Measurements from ENCODE around the gene FHOD3.

The FHOD3 gene

DNA sequence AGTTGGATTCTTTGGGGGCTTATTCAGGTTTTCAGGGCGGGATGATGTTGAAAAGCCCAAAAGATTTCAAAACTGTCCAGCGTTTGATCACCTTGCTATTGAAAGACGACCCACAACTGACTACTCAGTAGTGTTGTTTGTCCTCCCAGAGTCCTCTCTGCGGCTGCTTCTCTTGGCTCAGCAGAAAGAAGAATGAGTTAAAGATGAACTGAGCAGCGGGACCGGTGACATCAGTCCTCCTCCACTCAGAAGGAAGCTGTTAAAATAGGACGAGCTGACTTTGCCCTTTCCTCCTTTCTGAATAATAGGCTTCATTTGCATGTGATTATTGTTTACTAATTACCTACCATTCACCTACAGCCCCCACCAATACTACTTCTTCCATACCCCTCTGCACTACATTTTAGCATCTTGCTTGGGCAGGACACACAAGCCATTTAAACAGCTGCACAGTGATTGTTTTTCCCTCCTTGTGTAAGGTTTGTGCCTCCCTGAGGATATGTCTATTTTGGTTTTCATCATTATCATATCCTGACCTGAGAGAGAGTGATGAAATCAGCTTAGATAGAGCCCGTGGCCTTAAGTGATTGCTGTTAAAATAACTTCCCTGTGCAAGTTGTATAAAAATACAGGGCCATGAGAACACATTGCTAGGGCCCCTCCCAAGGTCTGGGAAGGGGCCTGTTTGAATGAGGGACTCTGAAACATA, 261.8 kb downstream of the FHOD3 start:
- no peaks in the 10 kb centered on the region for H3K36me3 ChIP-seq (ENCODE audit: insufficient read depth, low read length)
- no peaks in the 10 kb centered on the region for H3K4me1 ChIP-seq (ENCODE audit: control insufficient read depth, insufficient read depth, low read length, unreplicated experiment)
- H3K4me3 ChIP-seq (ENCODE audit: low read depth, low read length): no peak overlapping the region

DNA sequence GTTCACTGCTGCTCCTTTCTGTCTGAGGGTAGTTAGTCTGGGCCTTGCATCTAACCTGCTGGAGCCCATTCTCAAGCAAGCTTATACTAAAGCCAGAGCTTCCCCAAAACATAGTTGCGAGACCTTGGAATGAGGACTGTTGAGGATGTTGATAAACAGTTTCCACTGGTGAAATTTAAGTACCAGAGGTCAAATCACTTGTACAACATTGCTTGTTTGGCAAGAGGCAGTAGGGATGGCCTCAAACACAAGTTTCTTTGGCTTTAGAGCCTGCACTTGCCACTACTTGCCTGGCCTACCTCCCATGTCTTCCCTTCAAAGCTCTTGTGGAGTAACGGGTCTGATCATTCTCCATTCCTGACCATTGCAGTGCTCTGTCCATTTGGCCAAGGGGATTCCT, 262.7 kb downstream of the FHOD3 start:
- H3K27me3 ChIP-seq (ENCODE audit: insufficient read depth, low read length): no peaks in the 10 kb centered on the region
- H3K27ac ChIP-seq (ENCODE audit: low read depth, low read length): no peak overlapping the region
- no peaks in the 10 kb centered on the region for H3K36me3 ChIP-seq (ENCODE audit: insufficient read depth, low read length)
- H2AFZ ChIP-seq (ENCODE audit: low read length, unreplicated experiment): no peak overlapping the region
- no peaks in the 10 kb centered on the region for H3K79me2 ChIP-seq (ENCODE audit: control insufficient read depth, insufficient read depth, low read length, unreplicated experiment)
- H3K4me3 ChIP-seq (ENCODE audit: low read depth, low read length): no peak overlapping the region
- no peaks in the 10 kb centered on the region for H3K4me1 ChIP-seq (ENCODE audit: control insufficient read depth, insufficient read depth, low read length, unreplicated experiment)

More for the DNA sequence above, 261.8 kb downstream of the FHOD3 start:
- Histone ChIP-seq H3K27me3 (ENCODE audit: insufficient read depth, low read length) (no peaks in the 10 kb centered on the region), H3K27ac (ENCODE audit: low read depth, low read length) (no peak overlapping the region), H3K79me2 (ENCODE audit: control insufficient read depth, insufficient read depth, low read length, unreplicated experiment) (no peaks in the 10 kb centered on the region), H2AFZ (ENCODE audit: low read length, unreplicated experiment) (no peak overlapping the region)

DNA sequence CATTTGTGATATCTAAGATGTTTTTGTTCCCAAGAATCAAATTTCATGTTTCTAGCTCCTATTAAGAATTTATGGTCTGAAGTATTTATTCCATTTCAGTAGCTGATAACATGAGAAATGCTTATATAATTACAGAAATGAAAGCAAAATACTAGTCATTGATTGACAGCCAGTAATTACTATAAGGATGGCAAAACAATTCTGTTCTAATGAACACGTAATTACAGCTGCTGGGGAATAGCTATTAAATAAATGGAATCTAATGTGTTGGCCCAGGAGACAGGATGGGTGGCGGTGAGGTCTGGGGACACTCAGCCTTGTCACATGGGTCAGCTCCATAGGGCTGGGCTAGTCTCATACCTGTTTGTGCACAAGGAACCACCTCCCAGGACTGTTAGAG, 263.5 kb downstream of the FHOD3 start:
- no peak overlapping the region for H3K27ac ChIP-seq (ENCODE audit: low read depth, low read length)
- no peak overlapping the region for H3K4me3 ChIP-seq (ENCODE audit: low read depth, low read length)
- H3K36me3 ChIP-seq (ENCODE audit: insufficient read depth, low read length): no peaks in the 10 kb centered on the region
- H3K79me2 ChIP-seq (ENCODE audit: control insufficient read depth, insufficient read depth, low read length, unreplicated experiment): no peaks in the 10 kb centered on the region
- no peaks in the 10 kb centered on the region for H3K4me1 ChIP-seq (ENCODE audit: control insufficient read depth, insufficient read depth, low read length, unreplicated experiment)
- H2AFZ ChIP-seq (ENCODE audit: low read length, unreplicated experiment): no peak overlapping the region
- H3K27me3 ChIP-seq (ENCODE audit: insufficient read depth, low read length): peaks cover 3% of the 10 kb centered on the region; the same call in 1 of the 2 replicates

DNA sequence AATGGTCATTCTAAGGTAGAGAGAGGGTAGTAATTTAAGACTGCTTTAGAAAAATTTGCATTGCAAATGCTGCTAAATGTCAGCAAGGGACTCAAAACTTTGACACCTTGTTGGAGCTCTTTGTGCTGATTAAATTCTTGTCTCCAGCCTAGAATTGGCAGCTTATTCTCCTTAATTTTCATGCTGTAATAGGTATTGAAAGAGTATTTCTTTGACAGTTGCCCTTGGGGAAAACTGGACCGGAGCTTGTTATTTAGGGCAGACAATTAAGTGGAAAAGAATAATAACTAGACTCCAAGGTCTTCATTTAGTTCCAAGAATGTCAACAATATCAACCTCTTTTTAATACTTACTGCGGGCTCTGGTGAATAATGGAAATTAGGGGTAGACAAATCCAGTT, 267.3 kb downstream of the FHOD3 start:
- H3K27ac ChIP-seq (ENCODE audit: low read depth, low read length): no peak overlapping the region

DNA sequence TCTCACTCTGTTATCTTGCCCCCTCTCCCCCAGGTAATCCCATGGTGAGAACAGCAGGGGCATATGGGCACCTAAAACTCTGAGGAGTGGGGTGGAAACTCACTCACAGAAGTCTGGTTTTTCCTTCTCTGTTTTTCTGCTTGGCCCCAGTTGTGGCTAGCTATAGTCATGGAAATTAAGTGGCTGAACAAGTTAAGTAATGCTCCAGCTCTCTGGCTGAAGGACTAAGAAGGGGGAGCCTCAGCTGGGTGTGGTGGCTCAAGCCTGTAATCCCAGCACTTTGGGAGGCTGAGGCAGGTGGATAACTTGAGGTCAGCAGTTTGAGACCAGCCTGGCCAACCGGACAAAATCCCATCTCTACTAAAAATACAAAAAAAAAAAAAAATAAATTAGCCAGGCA, 270.3 kb downstream of the FHOD3 start:
- no peak overlapping the region for H3K27ac ChIP-seq (ENCODE audit: low read depth, low read length)
- H3K27me3 ChIP-seq (ENCODE audit: insufficient read depth, low read length): peaks cover 9% of the 10 kb centered on the region
- no peak overlapping the region for H3K4me3 ChIP-seq (ENCODE audit: low read depth, low read length)
- H3K36me3 ChIP-seq (ENCODE audit: insufficient read depth, low read length): no peaks in the 10 kb centered on the region
- H3K79me2 ChIP-seq (ENCODE audit: control insufficient read depth, insufficient read depth, low read length, unreplicated experiment): no peaks in the 10 kb centered on the region
- H3K4me1 ChIP-seq (ENCODE audit: control insufficient read depth, insufficient read depth, low read length, unreplicated experiment): no peaks in the 10 kb centered on the region
- H2AFZ ChIP-seq (ENCODE audit: low read length, unreplicated experiment): no peak overlapping the region

More for the DNA sequence above, 267.3 kb downstream of the FHOD3 start:
- no peaks in the 10 kb centered on the region for H3K79me2 ChIP-seq (ENCODE audit: control insufficient read depth, insufficient read depth, low read length, unreplicated experiment)
- H3K4me1 ChIP-seq (ENCODE audit: control insufficient read depth, insufficient read depth, low read length, unreplicated experiment): no peaks in the 10 kb centered on the region
- H2AFZ ChIP-seq (ENCODE audit: low read length, unreplicated experiment): no peak overlapping the region
- H3K27me3 ChIP-seq (ENCODE audit: insufficient read depth, low read length): peaks cover 9% of the 10 kb centered on the region
- no peaks in the 10 kb centered on the region for H3K36me3 ChIP-seq (ENCODE audit: insufficient read depth, low read length)
- no peak overlapping the region for H3K4me3 ChIP-seq (ENCODE audit: low read depth, low read length)

DNA sequence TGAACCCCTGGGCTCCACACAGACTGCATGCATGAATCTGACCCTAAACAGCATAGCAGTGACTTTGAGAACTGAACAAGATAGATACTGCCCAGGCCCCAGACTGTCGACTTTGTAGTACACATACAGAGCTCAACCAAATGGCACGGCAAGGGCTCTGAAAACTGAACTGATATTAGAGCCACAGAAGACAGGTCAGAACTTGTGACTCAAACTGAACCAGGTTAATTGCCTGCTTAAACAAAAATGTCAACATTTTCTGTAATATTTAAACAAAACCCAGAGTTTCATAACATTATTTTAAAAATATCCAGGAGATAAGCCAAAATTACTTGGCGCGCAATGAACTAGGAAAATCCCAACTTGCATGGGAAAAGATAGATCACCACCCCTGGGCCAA, 271.0 kb downstream of the FHOD3 start:
- Histone ChIP-seq H3K36me3 (ENCODE audit: insufficient read depth, low read length) (no peaks in the 10 kb centered on the region), H3K79me2 (ENCODE audit: control insufficient read depth, insufficient read depth, low read length, unreplicated experiment) (no peaks in the 10 kb centered on the region), H3K27ac (ENCODE audit: low read depth, low read length) (no peak overlapping the region), H2AFZ (ENCODE audit: low read length, unreplicated experiment) (no peak overlapping the region), H3K4me3 (ENCODE audit: low read depth, low read length) (no peak overlapping the region), H3K27me3 (ENCODE audit: insufficient read depth, low read length) (peaks cover 9% of the 10 kb centered on the region), H3K4me1 (ENCODE audit: control insufficient read depth, insufficient read depth, low read length, unreplicated experiment) (no peaks in the 10 kb centered on the region)

DNA sequence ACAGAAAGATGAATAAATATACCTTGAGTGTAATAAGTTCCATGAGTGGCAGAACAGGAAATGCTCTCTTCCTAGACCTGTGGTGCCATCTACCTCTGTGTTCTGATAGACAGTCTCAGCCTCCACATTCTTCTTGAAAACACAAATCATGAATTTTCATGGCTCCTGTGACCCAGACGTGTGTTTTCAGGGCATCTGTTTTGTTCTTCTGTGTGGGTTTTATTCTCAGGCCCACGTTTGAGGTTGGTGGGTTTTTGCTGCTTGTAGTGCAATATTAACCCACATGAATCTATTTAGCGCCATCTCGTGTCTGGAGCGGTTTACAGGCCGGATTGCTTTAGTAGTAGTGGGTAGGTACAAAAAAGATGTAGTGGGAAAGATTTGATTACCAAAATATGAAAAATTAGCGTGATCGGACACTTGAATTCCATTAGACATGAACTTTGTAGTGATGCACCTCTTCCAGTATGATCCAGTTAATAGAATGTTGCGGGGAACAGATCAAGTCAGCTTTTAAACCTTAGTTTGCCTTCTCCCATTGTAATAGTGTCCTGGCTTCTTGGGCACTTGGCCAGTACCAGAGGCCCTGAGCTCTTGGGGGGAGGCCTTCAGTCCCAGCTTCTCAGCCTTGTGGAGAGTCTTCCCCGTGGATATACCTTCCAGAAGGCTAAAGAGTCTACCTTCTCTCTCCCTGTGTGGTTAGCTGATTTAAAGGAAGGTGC, 274.8 kb downstream of the FHOD3 start:
- H3K27ac ChIP-seq (ENCODE audit: low read depth, low read length): no peak overlapping the region
- H2AFZ ChIP-seq (ENCODE audit: low read length, unreplicated experiment): no peak overlapping the region
- no peaks in the 10 kb centered on the region for H3K79me2 ChIP-seq (ENCODE audit: control insufficient read depth, insufficient read depth, low read length, unreplicated experiment)
- H3K4me3 ChIP-seq (ENCODE audit: low read depth, low read length): no peak overlapping the region
- H3K27me3 ChIP-seq (ENCODE audit: insufficient read depth, low read length): peaks cover 6% of the 10 kb centered on the region
- no peaks in the 10 kb centered on the region for H3K36me3 ChIP-seq (ENCODE audit: insufficient read depth, low read length)
- H3K4me1 ChIP-seq (ENCODE audit: control insufficient read depth, insufficient read depth, low read length, unreplicated experiment): no peaks in the 10 kb centered on the region

DNA sequence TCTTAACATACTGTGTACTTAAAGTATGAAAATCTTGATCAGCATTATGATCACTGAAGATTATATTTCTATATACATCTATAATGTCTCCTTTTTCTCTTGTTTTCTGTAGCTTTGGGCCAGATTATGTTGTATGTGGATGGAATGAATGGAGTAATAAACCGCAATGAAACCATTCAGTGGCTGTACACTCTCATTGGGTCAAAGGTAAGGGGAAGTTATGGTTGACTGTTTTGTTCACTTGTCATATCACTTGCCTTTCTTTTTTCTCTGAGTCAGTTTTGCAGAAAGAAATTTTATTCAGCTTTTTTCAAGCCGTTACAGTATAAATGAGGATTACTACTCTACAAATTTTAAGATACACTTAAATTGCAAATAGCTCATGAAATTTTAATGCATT, 278.8 kb downstream of the FHOD3 start:
- Histone ChIP-seq H3K27me3 (ENCODE audit: insufficient read depth, low read length) (no peaks in the 10 kb centered on the region), H3K27ac (ENCODE audit: low read depth, low read length) (no peak overlapping the region), H3K79me2 (ENCODE audit: control insufficient read depth, insufficient read depth, low read length, unreplicated experiment) (no peaks in the 10 kb centered on the region), H2AFZ (ENCODE audit: low read length, unreplicated experiment) (no peak overlapping the region), H3K36me3 (ENCODE audit: insufficient read depth, low read length) (no peaks in the 10 kb centered on the region), H3K4me1 (ENCODE audit: control insufficient read depth, insufficient read depth, low read length, unreplicated experiment) (peaks cover 23% of the 10 kb centered on the region), H3K4me3 (ENCODE audit: low read depth, low read length) (no peak overlapping the region)

DNA sequence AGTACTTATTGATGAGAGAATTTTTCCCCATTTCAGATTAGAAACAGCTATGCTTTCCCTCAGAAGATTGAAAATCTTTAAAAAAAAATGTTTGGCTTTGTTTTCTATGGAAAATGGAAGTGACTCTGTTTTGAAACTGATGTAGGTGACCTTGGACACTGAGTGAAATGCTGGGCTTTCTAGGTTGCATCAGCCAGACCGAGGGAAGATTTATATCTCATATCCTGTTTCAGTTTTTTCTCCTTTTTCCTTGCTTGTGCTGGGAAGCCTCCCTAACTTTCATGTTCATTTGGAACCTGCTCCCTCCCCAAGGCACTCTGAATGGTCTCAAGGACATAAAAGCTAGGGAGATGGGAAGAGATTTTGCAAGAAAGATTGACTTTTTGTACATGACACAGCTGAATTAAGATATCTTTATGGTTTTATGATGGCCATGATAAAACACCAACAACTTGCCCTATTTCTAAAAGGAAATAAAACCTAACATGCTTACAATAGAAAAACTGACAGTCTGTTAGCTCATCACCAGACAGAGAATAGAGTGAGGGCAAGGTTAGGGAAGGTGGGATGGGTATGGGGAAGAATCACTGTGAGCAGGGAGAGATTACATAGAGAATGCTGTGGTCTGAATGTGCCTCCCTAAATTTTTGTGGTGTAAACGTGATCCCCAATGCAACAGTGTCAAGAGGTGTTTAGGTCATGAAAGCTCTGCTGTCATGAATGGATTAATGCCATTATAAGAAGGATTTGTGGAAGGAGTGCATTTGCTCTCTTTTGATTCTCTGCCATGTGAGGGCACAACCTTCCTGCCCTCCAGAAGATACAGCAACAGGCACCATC, 281.6 kb downstream of the FHOD3 start:
- Histone ChIP-seq H2AFZ (ENCODE audit: low read length, unreplicated experiment) (peak overlapping the region; percentile 28), H3K27me3 (ENCODE audit: insufficient read depth, low read length) (no peaks in the 10 kb centered on the region), H3K27ac (ENCODE audit: low read depth, low read length) (peak overlapping the region; percentile 25), H3K4me3 (ENCODE audit: low read depth, low read length) (no peak overlapping the region), H3K36me3 (ENCODE audit: insufficient read depth, low read length) (no peaks in the 10 kb centered on the region), H3K4me1 (ENCODE audit: control insufficient read depth, insufficient read depth, low read length, unreplicated experiment) (peaks cover 24% of the 10 kb centered on the region), H3K79me2 (ENCODE audit: control insufficient read depth, insufficient read depth, low read length, unreplicated experiment) (no peaks in the 10 kb centered on the region)

DNA sequence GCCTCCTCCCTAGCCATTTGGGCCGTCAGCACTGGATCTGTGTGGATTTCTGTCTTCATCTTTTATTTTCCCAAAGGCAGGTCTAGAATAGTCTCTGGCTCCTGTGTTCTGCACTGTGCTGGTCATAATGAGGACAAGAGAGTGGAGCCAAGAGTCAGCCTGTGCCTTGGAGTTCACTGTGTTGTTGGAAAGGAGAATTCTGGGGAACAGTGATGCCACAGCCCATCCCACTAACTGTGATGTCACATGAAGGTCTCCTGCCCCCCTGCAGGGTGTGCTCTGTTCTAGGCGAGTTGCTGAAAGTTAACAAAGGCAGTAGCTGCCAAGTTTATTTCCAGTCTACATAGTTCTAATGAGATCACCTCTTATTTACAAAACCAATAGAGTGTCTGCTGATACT, 282.8 kb downstream of the FHOD3 start:
- Histone ChIP-seq H2AFZ (ENCODE audit: low read length, unreplicated experiment) (no peak overlapping the region), H3K4me1 (ENCODE audit: control insufficient read depth, insufficient read depth, low read length, unreplicated experiment) (peaks cover 24% of the 10 kb centered on the region), H3K79me2 (ENCODE audit: control insufficient read depth, insufficient read depth, low read length, unreplicated experiment) (no peaks in the 10 kb centered on the region), H3K27me3 (ENCODE audit: insufficient read depth, low read length) (no peaks in the 10 kb centered on the region), H3K4me3 (ENCODE audit: low read depth, low read length) (no peak overlapping the region), H3K36me3 (ENCODE audit: insufficient read depth, low read length) (no peaks in the 10 kb centered on the region), H3K27ac (ENCODE audit: low read depth, low read length) (peak overlapping the region; percentile 63)

Measured in ACC112 (cell line).